ENCODE results near the gene INSR. TPM values are rescaled to one million over a fixed set of nuclear protein-coding genes. Genes with fewer than 3 reads are reported as not detected.

The INSR gene
- total RNA-seq, 2 donors from 2014 or later: 58.7 to 62.2 TPM

GRCh38 chr19:7266832-7267231, 27.4 kb downstream of the INSR start:
- no peak for DNase-seq
- Histone ChIP-seq H3K36me3 (peaks cover 3% of the 10 kb centered on the region), H3K9me3 (no peaks in the 10 kb centered on the region), H3K9ac (ENCODE audit: low read depth in 2 of 2, low read length in 2 of 2) (no peak overlapping the region), H3K4me3 (no peak overlapping the region), H3K4me1 (peaks cover 7% of the 10 kb centered on the region), H3K27me3 (no peaks in the 10 kb centered on the region), H3K27ac (no peak overlapping the region)
- intact Hi-C loops (cut with DNase I): no loop called here
- TF ChIP-seq CTCF (IDR thresholded peaks at IDR 0.05): no peak

- no peak overlapping the region for H3K9ac ChIP-seq (ENCODE audit: low read depth in 2 of 2, low read length in 2 of 2)
- peak overlapping the region; percentile 28 for H3K27ac ChIP-seq
- H3K27me3 ChIP-seq: no peaks in the 10 kb centered on the region
- DNase-seq: peak; percentile 62
- no peak for TF ChIP-seq CTCF (IDR thresholded peaks at IDR 0.05)
- intact Hi-C loops (cut with DNase I): no loop called here
- H3K36me3 ChIP-seq: peaks cover 3% of the 10 kb centered on the region
- H3K4me1 ChIP-seq: peaks cover 7% of the 10 kb centered on the region
- no peaks in the 10 kb centered on the region for H3K9me3 ChIP-seq
- H3K4me3 ChIP-seq: no peak overlapping the region
Measured at GRCh38 chr19:7265963-7266362, 28.3 kb downstream of the INSR start.

GRCh38 chr19:7264858-7265257, 29.4 kb downstream of the INSR start:
- Histone ChIP-seq H3K36me3 (peaks cover 3% of the 10 kb centered on the region), H3K27ac (no peak overlapping the region), H3K4me3 (no peak overlapping the region), H3K9me3 (no peaks in the 10 kb centered on the region), H3K4me1 (peaks cover 7% of the 10 kb centered on the region), H3K27me3 (no peaks in the 10 kb centered on the region), H3K9ac (ENCODE audit: low read depth in 2 of 2, low read length in 2 of 2) (no peak overlapping the region)
- TF ChIP-seq CTCF (IDR thresholded peaks at IDR 0.05): no peak
- no peak for DNase-seq
- intact Hi-C loops (cut with DNase I): no loop called here

- Histone ChIP-seq H3K4me3 (no peak overlapping the region), H3K9me3 (no peaks in the 10 kb centered on the region), H3K27me3 (no peaks in the 10 kb centered on the region), H3K27ac (no peak overlapping the region), H3K9ac (ENCODE audit: low read depth in 2 of 2, low read length in 2 of 2) (no peak overlapping the region), H3K36me3 (peaks cover 3% of the 10 kb centered on the region), H3K4me1 (peaks cover 7% of the 10 kb centered on the region)
- intact Hi-C loops (cut with DNase I): no loop called here
- DNase-seq: no peak
- TF ChIP-seq CTCF (IDR thresholded peaks at IDR 0.05): no peak
Measured at GRCh38 chr19:7263521-7263920, 30.7 kb downstream of the INSR start.

GRCh38 chr19:7263066-7263465, 31.1 kb downstream of the INSR start:
- H3K27me3 ChIP-seq: no peaks in the 10 kb centered on the region
- no peak for TF ChIP-seq CTCF (IDR thresholded peaks at IDR 0.05)
- no peak overlapping the region for H3K27ac ChIP-seq
- intact Hi-C loops (cut with DNase I): no loop called here
- peaks cover 7% of the 10 kb centered on the region for H3K4me1 ChIP-seq
- H3K9me3 ChIP-seq: no peaks in the 10 kb centered on the region
- no peak overlapping the region for H3K4me3 ChIP-seq
- no peak overlapping the region for H3K9ac ChIP-seq (ENCODE audit: low read depth in 2 of 2, low read length in 2 of 2)
- no peak for DNase-seq
- peaks cover 3% of the 10 kb centered on the region for H3K36me3 ChIP-seq

- no peak for DNase-seq
- H3K27me3 ChIP-seq: no peaks in the 10 kb centered on the region
- no peak overlapping the region for H3K4me3 ChIP-seq
- intact Hi-C loops (cut with DNase I): no loop called here
- H3K36me3 ChIP-seq: peaks cover 3% of the 10 kb centered on the region
- H3K27ac ChIP-seq: no peak overlapping the region
- H3K4me1 ChIP-seq: peaks cover 7% of the 10 kb centered on the region
- no peaks in the 10 kb centered on the region for H3K9me3 ChIP-seq
- H3K9ac ChIP-seq (ENCODE audit: low read depth in 2 of 2, low read length in 2 of 2): no peak overlapping the region
- TF ChIP-seq CTCF (IDR thresholded peaks at IDR 0.05): no peak
Measured at GRCh38 chr19:7262470-7262869, 31.7 kb downstream of the INSR start.

All from colonic mucosa (tissue), 4 donors.